ENCODE data around the gene EIF3F.
A peak's percentile ranks its signal among the peaks of the same experiment; 100 is the strongest.

EIF3F gene

GRCh38 chr11:8002676-8003075 lies 15.5 kb downstream of the EIF3F start:
- Histone ChIP-seq H3K9ac (ENCODE audit: low read depth, low read length) (no peak overlapping the region), H3K4me2 (ENCODE audit: insufficient read depth, low read length) (no peak overlapping the region), H3K79me2 (ENCODE audit: insufficient read depth, low read length) (no peaks in the 10 kb centered on the region), H4K20me1 (ENCODE audit: insufficient read depth, low read length) (no peaks in the 10 kb centered on the region), H2AFZ (ENCODE audit: low read depth, low read length) (no peak overlapping the region), H3K27me3 (ENCODE audit: insufficient read depth, low read length, poor library complexity) (no peaks in the 10 kb centered on the region), H3K4me1 (ENCODE audit: insufficient read depth, low read length) (no peaks in the 10 kb centered on the region), H3K9me3 (ENCODE audit: insufficient read depth, low read length, severe bottlenecking) (no peaks in the 10 kb centered on the region), H3K36me3 (ENCODE audit: insufficient read depth, low read length) (peaks cover 15% of the 10 kb centered on the region; the same call in 1 of the 2 replicates), H3K27ac (ENCODE audit: low read length) (no peak overlapping the region), H3K4me3 (ENCODE audit: low read depth in 1 of 2, low read length in 2 of 2) (no peak overlapping the region)
- ATAC-seq (ENCODE audit: insufficient read depth, low read depth) = 0 out of 3 replicates have a peak, but pooled peaks have one; percentile 7
- no peak for DNase-seq
- TF ChIP-seq EZH2 (IDR thresholded peaks at IDR 0.05; ENCODE audit: borderline replicate concordance, low read depth, low read length, severe bottlenecking) (no peak), CTCF (IDR thresholded peaks at IDR 0.05; ENCODE audit: borderline replicate concordance, extremely low read depth, low read length, poor library complexity, severe bottlenecking) (no peak)

DNA sequence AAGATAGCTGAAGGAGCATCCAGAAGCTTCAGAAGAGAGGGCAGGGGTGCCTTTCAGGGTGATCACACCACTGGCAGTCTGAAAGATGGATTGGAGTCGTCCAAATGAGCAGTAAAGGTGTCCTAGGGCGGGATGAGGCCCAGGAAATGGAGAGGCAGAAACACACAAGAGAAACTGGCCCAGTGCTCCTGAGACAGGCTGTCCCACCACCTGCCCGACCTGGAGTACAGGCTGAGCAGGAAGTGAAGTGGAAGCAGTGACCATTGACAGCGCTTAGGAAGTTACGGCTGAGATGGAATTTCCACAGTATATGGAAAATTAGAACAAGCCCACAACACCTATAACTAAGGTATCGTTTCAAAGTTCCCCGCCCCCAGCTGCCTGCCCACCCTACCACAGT lies 16.1 kb downstream of the EIF3F start:
- H3K79me2 ChIP-seq (ENCODE audit: insufficient read depth, low read length) = no peaks in the 10 kb centered on the region
- H3K9me3 ChIP-seq (ENCODE audit: insufficient read depth, low read length, severe bottlenecking) = no peaks in the 10 kb centered on the region
- no peak overlapping the region for H3K27ac ChIP-seq (ENCODE audit: low read length)
- H3K36me3 ChIP-seq (ENCODE audit: insufficient read depth, low read length) = peaks cover 10% of the 10 kb centered on the region; the same call in 1 of the 2 replicates
- TF ChIP-seq EZH2 (IDR thresholded peaks at IDR 0.05; ENCODE audit: borderline replicate concordance, low read depth, low read length, severe bottlenecking) (no peak), CTCF (IDR thresholded peaks at IDR 0.05; ENCODE audit: borderline replicate concordance, extremely low read depth, low read length, poor library complexity, severe bottlenecking) (no peak)
- H2AFZ ChIP-seq (ENCODE audit: low read depth, low read length) = no peak overlapping the region
- H3K4me3 ChIP-seq (ENCODE audit: low read depth in 1 of 2, low read length in 2 of 2) = no peak overlapping the region
- ATAC-seq (ENCODE audit: insufficient read depth, low read depth) = no peak
- H3K4me1 ChIP-seq (ENCODE audit: insufficient read depth, low read length) = no peaks in the 10 kb centered on the region
- H3K27me3 ChIP-seq (ENCODE audit: insufficient read depth, low read length, poor library complexity) = no peaks in the 10 kb centered on the region
- H3K9ac ChIP-seq (ENCODE audit: low read depth, low read length) = no peak overlapping the region
- DNase-seq = no peak
- no peaks in the 10 kb centered on the region for H4K20me1 ChIP-seq (ENCODE audit: insufficient read depth, low read length)
- H3K4me2 ChIP-seq (ENCODE audit: insufficient read depth, low read length) = no peak overlapping the region

DNA sequence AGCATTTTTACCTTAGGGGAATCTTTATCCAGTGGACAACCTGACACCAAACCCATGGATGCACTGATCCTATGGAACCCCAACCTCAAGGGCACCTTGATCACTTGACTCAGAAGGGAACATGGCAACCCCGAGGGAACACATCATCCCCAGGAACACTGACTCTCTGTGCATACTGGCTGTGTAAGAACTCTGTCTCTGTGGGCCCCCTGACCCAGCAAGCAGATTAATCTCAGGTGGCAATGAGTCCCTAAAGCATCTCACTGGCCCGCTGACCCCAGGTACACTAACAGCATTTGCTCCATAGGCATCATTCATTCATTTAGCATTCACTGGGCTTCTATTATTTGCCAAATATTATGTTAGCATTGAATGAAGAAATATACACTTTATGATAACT lies 16.9 kb downstream of the EIF3F start:
- Histone ChIP-seq H4K20me1 (ENCODE audit: insufficient read depth, low read length) (no peaks in the 10 kb centered on the region), H3K27ac (ENCODE audit: low read length) (no peak overlapping the region), H3K79me2 (ENCODE audit: insufficient read depth, low read length) (no peaks in the 10 kb centered on the region), H3K4me1 (ENCODE audit: insufficient read depth, low read length) (no peaks in the 10 kb centered on the region), H3K9ac (ENCODE audit: low read depth, low read length) (no peak overlapping the region), H2AFZ (ENCODE audit: low read depth, low read length) (no peak overlapping the region), H3K27me3 (ENCODE audit: insufficient read depth, low read length, poor library complexity) (no peaks in the 10 kb centered on the region), H3K4me2 (ENCODE audit: insufficient read depth, low read length) (no peak overlapping the region), H3K36me3 (ENCODE audit: insufficient read depth, low read length) (peaks cover 2% of the 10 kb centered on the region; the same call in 1 of the 2 replicates), H3K9me3 (ENCODE audit: insufficient read depth, low read length, severe bottlenecking) (no peaks in the 10 kb centered on the region), H3K4me3 (ENCODE audit: low read depth in 1 of 2, low read length in 2 of 2) (no peak overlapping the region)
- DNase-seq = no peak
- ATAC-seq (ENCODE audit: insufficient read depth, low read depth) = no peak
- no peak for TF ChIP-seq EZH2 (IDR thresholded peaks at IDR 0.05; ENCODE audit: borderline replicate concordance, low read depth, low read length, severe bottlenecking)
- TF ChIP-seq CTCF (IDR thresholded peaks at IDR 0.05; ENCODE audit: borderline replicate concordance, extremely low read depth, low read length, poor library complexity, severe bottlenecking) = no peak

DNA sequence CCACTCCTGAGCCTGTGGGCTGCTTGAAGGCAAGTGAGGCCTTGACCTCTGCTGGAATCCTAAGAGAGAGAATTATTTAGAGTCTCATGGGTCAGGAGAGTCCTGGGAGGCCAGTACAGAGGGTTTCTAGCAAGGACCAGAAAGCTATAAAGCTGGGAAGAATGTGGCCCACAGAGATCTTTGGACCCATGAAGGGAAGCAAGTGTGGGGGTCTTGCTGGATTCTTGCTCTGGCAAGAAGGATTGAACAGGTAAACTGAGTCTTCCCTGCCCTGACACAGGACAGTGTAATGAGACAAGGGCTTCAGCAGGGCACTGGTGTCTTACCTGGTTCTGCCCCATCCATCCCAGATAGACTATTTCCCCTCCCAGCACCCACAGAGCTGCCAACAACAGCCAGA lies 18.4 kb downstream of the EIF3F start:
- Histone ChIP-seq H3K9me3 (ENCODE audit: insufficient read depth, low read length, severe bottlenecking) (no peaks in the 10 kb centered on the region), H3K27me3 (ENCODE audit: insufficient read depth, low read length, poor library complexity) (no peaks in the 10 kb centered on the region), H3K9ac (ENCODE audit: low read depth, low read length) (no peak overlapping the region), H3K4me3 (ENCODE audit: low read depth in 1 of 2, low read length in 2 of 2) (no peak overlapping the region), H3K27ac (ENCODE audit: low read length) (no peak overlapping the region), H4K20me1 (ENCODE audit: insufficient read depth, low read length) (no peaks in the 10 kb centered on the region), H3K4me1 (ENCODE audit: insufficient read depth, low read length) (no peaks in the 10 kb centered on the region), H3K4me2 (ENCODE audit: insufficient read depth, low read length) (no peak overlapping the region), H2AFZ (ENCODE audit: low read depth, low read length) (no peak overlapping the region), H3K36me3 (ENCODE audit: insufficient read depth, low read length) (no peaks in the 10 kb centered on the region), H3K79me2 (ENCODE audit: insufficient read depth, low read length) (no peaks in the 10 kb centered on the region)
- TF ChIP-seq CTCF (IDR thresholded peaks at IDR 0.05; ENCODE audit: borderline replicate concordance, extremely low read depth, low read length, poor library complexity, severe bottlenecking) (no peak), EZH2 (IDR thresholded peaks at IDR 0.05; ENCODE audit: borderline replicate concordance, low read depth, low read length, severe bottlenecking) (no peak)
- DNase-seq (no peak), ATAC-seq (ENCODE audit: insufficient read depth, low read depth) (no peak)

Data from DND-41 (cell line).